Eye (tissue), 1 donor: ENCODE results near the gene RPL27A.
A peak's percentile ranks its signal among the peaks of the same experiment; 100 is the strongest.

Source experiments
- DNase-seq: peaks from one replicate; pipeline ENCODE4 v3.0.0-alpha.2; 2015

RPL27A gene

DNA sequence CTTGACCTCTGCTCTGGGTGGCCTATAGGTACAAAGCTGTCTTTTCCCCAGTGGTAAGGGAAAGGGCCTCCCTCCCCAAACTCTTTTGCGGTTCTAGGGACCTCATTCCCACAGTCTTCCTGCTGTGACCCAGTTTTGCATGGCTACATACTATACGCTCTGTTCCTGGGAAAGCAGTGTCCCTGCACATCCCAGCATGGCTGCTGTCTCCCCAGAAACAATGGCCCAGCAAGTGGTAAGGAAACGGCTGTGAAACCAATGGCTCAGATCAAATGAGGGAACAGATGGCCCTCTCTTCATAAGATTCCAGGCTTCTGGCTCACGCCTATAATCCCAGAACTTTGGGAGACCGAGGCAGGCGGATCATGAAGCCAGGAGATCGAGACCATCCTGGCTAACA, 41.1 kb downstream of the RPL27A start:
- peak; percentile 67 for DNase-seq

DNA sequence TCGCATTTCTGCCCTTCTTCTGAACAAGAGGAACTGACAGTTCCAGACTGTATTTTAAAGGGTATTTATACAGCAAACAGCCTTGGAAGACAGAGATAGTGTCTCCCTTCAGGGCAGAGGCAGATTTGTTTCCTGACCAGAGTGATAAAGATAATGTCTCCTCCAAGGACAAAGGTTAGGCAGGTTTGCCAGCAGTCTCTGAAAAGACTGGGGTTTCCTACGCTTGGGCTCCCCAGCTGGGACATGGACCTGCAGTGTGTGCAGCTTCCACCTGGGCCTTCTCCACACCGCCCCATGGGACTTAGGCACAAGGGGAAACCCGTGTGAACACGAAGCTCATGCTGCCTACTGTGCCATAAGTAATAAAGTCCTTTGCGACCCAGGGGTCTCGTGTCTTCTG, 42.1 kb downstream of the RPL27A start:
- DNase-seq: no peak

DNA sequence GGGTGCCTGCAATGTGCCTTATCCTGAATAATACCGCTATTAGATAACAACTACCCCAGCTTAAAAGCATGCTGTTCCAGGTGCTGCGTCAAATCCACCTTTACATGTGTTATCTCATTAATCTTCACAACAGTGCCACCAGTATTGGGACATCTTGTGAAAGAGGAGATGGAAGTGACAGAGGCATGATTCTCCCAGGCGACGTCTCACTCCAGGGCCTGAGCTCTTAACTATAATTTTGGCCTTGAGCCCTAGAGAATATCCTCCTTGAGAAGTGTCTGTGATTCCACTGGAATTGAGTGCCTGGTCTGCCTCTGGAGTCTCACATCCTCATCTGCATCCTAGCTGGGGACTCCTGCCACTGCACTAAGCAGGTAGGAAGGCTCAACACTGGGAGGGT, 43.8 kb downstream of the RPL27A start:
- DNase-seq: no peak

DNA sequence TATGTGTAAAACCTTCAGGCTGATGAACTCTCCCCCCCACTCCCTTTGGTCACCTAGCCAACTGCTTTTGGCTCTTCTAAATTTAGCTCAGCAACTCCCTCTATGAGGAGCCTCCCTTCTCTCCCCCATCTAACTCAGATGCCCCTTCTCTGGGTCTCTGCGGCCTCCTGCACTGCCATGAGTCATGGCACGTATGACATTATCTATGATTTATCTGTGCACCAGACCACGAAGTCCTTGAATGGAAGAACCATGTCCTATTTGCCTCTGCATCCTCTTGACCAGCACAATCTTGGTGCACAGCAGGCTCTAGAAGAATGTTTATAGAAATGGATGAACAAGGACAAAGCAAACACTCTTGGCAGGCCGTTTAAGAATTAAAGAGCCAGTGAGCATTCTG, 46.0 kb downstream of the RPL27A start:
- DNase-seq: peak; percentile 68

DNA sequence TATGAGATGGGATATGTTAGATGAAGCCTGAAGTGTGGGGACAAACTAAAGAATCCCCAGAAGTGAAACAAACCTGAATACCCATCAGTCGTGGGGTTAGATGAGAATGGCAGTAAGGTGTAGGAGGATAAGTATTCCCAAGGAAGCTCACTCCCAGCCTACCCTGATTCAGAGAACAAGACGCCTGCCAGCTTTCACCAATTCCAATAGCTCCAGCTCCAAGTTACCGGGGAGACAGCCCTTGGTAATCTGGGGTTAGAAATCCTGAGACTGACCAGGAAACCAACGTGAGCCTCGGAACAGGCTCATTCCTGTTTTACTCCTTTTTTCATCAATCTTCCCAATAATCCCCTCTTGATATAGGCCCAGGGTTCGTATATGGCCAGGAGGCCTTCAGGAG, 46.5 kb downstream of the RPL27A start:
- no peak for DNase-seq

DNA sequence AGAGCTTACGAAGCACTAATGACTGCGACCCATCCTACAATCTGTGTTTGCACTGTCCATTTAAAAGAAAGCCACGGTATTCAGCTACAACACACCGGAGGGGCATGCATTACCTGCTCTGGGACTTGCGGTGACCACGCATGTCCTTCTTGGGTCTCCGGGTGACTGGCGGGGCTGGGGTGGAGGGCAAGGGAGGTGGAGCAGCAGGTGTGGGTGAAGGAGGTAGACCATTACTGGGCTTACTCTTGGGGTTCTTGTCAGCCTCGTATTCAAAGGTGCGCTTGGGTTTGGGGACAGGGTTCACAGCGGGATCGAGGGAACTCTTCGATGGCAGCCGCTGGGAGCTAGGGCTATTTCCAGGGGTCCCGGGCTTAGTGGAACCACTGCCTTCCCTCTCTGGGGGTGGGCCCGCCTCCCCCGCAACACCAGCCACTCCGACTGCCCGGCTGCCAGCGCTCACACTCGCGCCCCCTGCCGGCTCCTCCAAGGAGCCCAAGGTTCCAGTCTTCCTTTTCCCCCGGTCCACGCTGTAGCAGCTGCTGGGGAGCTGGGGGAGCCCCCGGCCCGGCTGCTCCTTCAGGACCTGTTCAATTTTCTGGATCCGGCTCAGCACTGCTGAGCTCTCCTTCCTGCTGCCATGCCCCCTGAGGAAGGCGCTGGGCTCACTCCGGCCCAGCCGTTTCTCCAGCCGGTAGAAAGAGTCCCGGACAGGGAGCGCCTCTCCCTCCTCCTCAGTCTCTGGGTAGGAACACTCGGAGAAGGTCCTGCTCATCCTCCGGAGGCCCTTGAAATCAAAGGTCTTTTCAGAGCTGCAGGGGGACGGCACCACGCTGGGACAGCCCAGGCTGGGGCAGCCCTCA, 47.5 kb downstream of the RPL27A start:
- no peak for DNase-seq

DNA sequence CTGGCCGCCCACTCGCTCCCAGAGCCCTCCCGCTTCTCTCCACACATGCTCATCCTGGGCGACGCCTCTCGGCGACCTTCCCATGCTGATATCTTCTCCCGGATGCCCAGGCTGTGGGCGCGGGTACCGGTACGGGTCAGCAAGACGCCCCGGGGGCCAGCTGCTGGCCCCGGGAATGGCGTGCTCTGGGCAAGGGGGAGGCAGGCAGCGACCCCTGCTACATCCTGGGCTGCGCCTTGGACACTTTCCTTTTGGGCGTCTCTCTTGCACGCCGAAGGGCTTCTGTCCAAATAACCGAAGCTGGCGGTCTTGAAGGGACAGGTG, 48.1 kb downstream of the RPL27A start:
- DNase-seq: no peak

DNA sequence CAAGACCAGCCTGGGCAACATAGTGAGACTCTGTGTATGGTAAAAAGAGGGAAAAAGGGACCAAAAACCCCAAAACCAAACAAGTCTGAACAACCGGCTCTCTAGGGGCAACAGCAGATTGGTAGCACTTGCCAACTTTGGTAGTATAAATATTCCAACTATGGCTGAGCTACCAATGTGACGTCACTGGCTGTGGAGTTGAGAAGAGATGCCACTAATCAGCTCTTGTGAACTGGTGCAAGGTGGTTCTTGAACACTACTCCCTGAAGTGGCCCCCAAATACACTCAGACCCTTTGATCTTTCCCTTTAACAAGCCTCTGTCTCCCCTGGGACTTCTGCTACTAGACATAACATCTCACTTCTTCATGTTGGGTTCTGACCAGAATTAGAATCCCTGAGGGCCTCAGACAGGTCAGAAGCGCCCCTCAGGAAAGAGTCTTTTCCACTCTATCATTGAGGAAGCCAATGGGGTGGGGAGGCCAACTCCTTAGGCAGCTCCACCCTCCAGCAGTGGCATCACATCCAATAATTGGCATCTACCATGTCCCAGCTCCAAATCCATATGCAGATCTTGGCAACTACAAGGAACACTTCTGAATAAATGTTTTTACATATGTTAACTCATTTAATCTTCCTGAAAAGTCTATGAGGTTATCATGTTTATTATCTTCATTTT, 49.2 kb downstream of the RPL27A start:
- DNase-seq: no peak

DNA sequence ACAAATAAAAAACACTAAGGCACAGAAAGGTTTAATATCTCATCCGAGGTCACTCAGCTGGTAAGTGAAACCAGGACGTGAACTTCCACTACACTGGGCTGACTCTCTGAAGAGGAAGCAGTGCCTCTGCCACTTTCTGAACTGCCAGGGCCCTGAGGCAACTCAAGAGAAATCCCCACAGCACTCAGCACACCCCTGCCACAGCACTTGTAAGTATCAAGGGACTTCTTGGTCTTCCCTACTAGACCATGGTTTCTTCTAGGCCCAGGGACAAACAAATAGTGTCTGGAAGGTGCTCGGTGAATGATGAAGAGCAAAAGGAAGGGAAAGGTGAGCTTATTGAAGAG, 49.7 kb downstream of the RPL27A start:
- DNase-seq: no peak

DNA sequence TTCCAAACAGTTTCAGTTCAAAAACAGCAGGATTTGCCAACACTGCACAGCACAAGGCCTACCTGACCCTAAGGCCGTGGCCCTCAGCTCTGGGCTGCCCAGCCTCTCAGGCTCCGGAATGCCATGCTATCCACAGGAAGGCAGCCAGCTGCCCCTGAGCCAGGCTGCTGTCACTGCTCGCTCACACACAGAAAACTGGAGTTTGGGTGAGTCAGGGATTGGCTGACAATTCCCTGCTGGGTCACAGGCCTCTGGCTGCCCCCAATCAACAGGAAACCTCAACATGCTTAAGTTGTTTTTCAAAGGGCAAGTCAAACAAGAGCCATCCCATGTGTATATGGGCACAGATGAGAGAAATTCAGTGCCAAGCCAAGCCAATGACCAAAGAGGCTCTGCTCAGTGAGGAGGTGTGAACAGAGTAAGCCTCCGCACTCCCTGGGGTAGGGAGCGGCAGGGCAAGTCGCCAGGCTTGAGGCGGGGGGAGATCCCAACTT, 50.2 kb downstream of the RPL27A start:
- no peak for DNase-seq

DNA sequence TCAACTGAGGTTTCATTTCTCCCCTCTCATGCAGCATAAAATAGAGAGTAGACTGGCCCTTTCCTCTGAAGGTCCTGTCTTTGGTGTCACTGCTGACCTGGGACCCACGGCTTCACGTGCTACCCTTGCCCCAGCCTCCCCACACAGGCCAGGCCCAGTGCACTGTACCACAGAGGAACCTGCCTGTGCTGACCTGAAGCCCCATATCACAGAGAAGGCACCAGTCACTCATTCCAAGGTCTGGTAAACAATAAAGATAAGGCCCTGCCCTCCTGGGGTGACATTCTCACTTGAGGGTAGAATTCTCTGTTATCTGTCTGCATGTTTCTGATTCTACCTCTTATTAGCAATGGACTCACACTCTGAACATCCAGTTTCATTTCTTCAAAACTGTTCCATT, 51.3 kb downstream of the RPL27A start:
- no peak for DNase-seq

DNA sequence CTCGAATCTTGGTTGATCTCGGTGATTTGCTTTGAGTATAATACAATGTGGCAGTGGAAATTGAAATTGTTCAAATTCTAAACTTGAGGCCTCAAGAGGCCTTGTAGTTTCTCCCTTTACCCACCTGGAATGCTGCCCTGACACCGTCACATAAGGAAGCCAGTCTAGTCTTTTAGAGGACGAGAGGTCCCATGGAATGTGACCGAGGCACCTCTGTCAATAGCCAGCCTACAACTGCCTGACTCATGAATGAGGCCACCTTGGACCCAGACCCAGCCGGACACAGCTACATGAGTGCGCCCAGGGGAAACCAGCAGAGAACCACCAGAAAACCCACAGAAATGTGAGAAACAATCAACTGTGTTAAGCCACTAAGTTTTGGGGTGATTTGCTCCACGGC, 52.5 kb downstream of the RPL27A start:
- no peak for DNase-seq

DNA sequence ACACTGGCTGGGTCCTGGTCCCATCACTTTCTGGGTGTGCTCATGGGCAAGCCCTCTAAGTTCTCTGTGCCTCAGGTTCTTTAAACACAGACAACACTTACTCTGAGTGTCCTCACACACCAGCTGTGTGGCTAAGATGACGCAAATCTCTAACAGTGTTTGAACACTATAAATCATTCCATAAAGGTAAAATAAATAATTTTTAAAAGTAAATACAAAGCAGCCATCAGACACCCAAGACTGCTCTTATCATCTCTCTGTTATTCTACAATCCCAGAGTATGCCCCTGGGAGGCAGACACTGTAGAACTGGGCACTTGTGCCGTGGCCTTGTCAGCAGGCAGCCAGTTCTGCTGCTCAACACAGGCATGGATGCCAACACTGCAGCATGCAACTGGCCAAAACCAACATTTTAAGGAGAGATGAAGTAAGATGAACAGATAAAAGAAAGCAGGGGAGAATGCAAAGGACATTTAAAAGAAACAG, 56.8 kb downstream of the RPL27A start:
- DNase-seq: no peak
